H1 (cell line): Measurements from ENCODE around the gene CYP11A1.

Experiments used
- POLR2A ChIP-seq, 2 experiments: IDR thresholded peaks; 1 replicate in 1 of 2; 2 replicates in 1 of 2; pipeline ENCODE4 v1.6.1; 2011; ENCODE audit warnings: low read depth in 2 of 2, low read length in 2 of 2, mild to moderate bottlenecking in 2 of 2; ENCODE audit errors: control extremely low read depth in 1 of 2
- SIN3A ChIP-seq, 2 experiments: IDR thresholded peaks in 1 of 2; conservative IDR thresholded peaks in 1 of 2; 2 replicates each; pipeline ENCODE4 v1.6.1; 2011 to 2012; ENCODE audit warnings: low read length in 2 of 2, improper control_type of control experiment in 1 of 2, low read depth in 1 of 2, mild to moderate bottlenecking in 1 of 2
- YY1 ChIP-seq: IDR thresholded peaks from 2 replicates; pipeline ENCODE4 v1.6.1; 2011; ENCODE audit warnings: low read depth, mild to moderate bottlenecking, low read length
- TF ChIP-seq, protein P1 (sequence below), 3 experiments: IDR thresholded peaks; 1 replicate in 2 of 3; 2 replicates in 1 of 3; pipeline versions ENCODE4 v1.5.1 to v1.6.1; 2011; ENCODE audit warnings: low read length in 3 of 3, mild to moderate bottlenecking in 3 of 3, inconsistent platforms in 2 of 3, low read depth in 1 of 3, moderate library complexity in 1 of 3; ENCODE audit not compliant: insufficient read depth in 1 of 3; ENCODE audit errors: control extremely low read depth in 1 of 3

DNA sequence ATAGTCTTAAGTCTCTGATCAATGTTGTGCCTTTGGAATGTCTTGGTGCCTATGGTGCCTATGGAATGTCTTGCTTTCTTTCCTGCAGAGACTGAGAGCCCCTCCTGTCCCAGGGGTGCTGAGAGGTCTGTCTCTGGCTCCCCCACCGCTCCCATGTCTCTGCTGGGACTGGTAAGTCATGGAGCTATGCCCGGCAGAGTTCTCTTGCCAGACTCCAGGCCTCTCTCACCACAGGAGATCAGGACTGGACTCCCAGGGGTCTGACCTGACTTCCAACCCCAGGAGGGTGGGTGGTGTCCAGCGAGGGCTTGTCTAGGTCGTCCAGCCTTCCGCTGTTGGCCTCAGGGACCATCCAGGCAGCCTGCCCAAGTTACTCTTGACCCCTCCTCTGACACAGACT, 14.0 kb upstream of the CYP11A1 start:
- TF ChIP-seq, protein P1, sequence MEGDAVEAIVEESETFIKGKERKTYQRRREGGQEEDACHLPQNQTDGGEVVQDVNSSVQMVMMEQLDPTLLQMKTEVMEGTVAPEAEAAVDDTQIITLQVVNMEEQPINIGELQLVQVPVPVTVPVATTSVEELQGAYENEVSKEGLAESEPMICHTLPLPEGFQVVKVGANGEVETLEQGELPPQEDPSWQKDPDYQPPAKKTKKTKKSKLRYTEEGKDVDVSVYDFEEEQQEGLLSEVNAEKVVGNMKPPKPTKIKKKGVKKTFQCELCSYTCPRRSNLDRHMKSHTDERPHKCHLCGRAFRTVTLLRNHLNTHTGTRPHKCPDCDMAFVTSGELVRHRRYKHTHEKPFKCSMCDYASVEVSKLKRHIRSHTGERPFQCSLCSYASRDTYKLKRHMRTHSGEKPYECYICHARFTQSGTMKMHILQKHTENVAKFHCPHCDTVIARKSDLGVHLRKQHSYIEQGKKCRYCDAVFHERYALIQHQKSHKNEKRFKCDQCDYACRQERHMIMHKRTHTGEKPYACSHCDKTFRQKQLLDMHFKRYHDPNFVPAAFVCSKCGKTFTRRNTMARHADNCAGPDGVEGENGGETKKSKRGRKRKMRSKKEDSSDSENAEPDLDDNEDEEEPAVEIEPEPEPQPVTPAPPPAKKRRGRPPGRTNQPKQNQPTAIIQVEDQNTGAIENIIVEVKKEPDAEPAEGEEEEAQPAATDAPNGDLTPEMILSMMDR (IDR thresholded peaks at IDR 0.05; ENCODE audit: control extremely low read depth in 1 of 3, insufficient read depth in 1 of 3, low read depth in 1 of 3, low read length in 3 of 3), result no peak
- TF ChIP-seq POLR2A (IDR thresholded peaks at IDR 0.05; ENCODE audit: control extremely low read depth in 1 of 2, low read depth in 2 of 2, low read length in 2 of 2) (no peak), SIN3A (conservative IDR thresholded peaks at IDR 0.05 in 1 of 2, IDR thresholded peaks at IDR 0.05 in 1 of 2; ENCODE audit: low read depth in 1 of 2, low read length in 2 of 2) (no peak), YY1 (no peak)
